Measurements from ENCODE around the gene PPP1R37. TPM values are rescaled to one million over a fixed set of nuclear protein-coding genes. Genes with fewer than 3 reads are reported as not detected.

PPP1R37 gene
- total and polyA plus RNA-seq, 2 of the 13 experiments (the other 11 are each of a cell fraction or from before 2014, with no cell fraction given) = 9.0 to 14.3 TPM

- TF ChIP-seq PATZ1 (CRISPR knock-in tag; IDR thresholded peaks at IDR 0.05) (peak; percentile 43; the same call in 1 of the 2 replicates), RELA (CRISPR knock-in tag; IDR thresholded peaks at IDR 0.05) (0 out of 2 replicates have a peak, but pooled peaks have one; percentile 32), EP300 (IDR thresholded peaks at IDR 0.05; ENCODE audit: low read depth in 2 of 2, low read length in 2 of 2) (no peak), EP300 (CRISPR knock-in tag; IDR thresholded peaks at IDR 0.05; ENCODE audit: borderline replicate concordance) (peak; percentile 7; the same call in 1 of the 2 replicates), TGIF2 (CRISPR knock-in tag; IDR thresholded peaks at IDR 0.05) (0 out of 2 replicates have a peak, but pooled peaks have one; percentile 32), GABPA (IDR thresholded peaks at IDR 0.05; ENCODE audit: low read depth, low read length) (no peak), GABPA (CRISPR knock-in tag; IDR thresholded peaks at IDR 0.05; ENCODE audit: low read depth) (peak; percentile 44; the same call in 1 of the 2 replicates), ZNF687 (CRISPR knock-in tag; IDR thresholded peaks at IDR 0.05) (peak; percentile 70), HDAC2 (CRISPR knock-in tag; IDR thresholded peaks at IDR 0.05) (peak; percentile 47; the same call in 1 of the 2 replicates), HDAC1 (CRISPR knock-in tag; IDR thresholded peaks at IDR 0.05) (peak; percentile 48; the same call in 1 of the 2 replicates), RARA (CRISPR knock-in tag; IDR thresholded peaks at IDR 0.05) (peak; percentile 16; the same call in 1 of the 2 replicates), ZNF703 (CRISPR knock-in tag; IDR thresholded peaks at IDR 0.05; ENCODE audit: borderline replicate concordance) (no peak), MNT (IDR thresholded peaks at IDR 0.05) (peak; percentile 51), RXRB (CRISPR knock-in tag; IDR thresholded peaks at IDR 0.05; ENCODE audit: borderline replicate concordance) (peak; percentile 60; the same call in 1 of the 2 replicates), MXI1 (IDR thresholded peaks at IDR 0.05; ENCODE audit: borderline replicate concordance, low read depth, low read length) (peak; percentile 80; the same call in 1 of the 3 replicates), ZSCAN25 (CRISPR knock-in tag; IDR thresholded peaks at IDR 0.05) (peak; percentile 32; the same call in 1 of the 2 replicates)
These were observed 73.8 kb downstream of the PPP1R37 start (continued) for GRCh38 chr19:45166723-45167252.

All from HepG2 (cell line).